ENCODE data around the gene CFLAR. TPM values are rescaled to one million over a fixed set of nuclear protein-coding genes. Genes with fewer than 3 reads are reported as not detected.

The CFLAR gene
- total RNA-seq, 1 donor from 2014 or later, result 282 TPM

- DNase-seq (ENCODE audit: low spot score), result no peak
Measured at GRCh38 chr2:201208563-201209252, 92.7 kb downstream of the CFLAR start.

- no peak for DNase-seq (ENCODE audit: low spot score)
Measured at GRCh38 chr2:201215963-201216362, 100.0 kb downstream of the CFLAR start.

DNA sequence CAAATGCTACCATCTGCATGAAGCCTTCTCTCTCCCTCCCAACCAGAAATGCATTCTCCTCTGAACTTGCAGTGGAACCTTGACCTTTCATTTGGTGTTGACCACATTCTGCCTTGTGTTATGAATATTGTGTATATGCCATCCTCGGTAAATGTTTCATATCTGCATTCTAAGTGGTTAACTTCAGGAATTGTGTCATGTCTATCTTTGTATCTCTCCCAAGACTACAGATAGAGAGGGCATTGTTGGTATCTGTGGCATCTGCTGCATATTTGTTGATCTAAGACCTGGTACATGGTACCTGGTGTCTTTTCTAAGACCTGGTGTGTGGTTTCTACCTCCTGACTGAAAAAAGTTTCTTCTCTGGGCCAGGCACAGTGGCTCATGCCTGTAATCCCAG lies 101.0 kb downstream of the CFLAR start:
- no peak for DNase-seq (ENCODE audit: low spot score)

- no peak for DNase-seq (ENCODE audit: low spot score)
Measured at GRCh38 chr2:201218780-201219179, 102.8 kb downstream of the CFLAR start.

DNA sequence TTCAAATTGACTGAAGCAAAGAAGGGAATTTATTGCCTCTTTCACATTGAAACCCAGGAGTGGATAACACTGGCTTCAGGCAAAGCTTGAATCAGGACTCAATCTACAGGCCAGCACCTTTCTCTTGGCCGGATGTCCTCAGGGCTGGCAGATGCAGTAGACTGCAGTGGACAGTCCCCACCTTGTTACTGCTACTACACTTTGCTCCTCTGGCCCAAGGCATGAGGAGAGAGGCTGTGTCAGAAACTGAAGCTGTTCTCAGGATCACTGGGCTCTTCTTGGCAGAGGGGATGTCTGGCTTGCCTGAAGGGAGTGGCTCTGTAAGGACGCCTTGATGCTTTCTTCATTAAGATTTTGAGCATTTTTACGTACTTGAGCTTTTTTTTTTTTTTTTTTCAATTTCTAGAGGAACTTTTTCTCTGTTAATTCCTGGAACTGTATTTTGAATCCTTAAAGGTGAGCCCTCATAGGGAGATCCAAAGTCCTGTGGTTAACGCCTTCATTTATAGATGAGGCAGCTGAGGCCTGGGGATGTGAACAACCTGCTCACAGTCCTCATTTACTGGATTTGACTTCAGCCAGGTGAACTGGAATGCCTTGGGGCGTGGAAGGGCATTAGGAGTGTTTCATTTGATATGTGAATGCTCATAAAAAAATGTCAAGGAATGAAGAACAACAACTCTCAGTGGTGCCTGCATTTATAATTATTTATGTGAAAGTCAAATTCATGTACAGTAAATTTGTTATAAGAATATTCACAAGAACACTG lies 103.5 kb downstream of the CFLAR start:
- DNase-seq (ENCODE audit: low spot score), result no peak

DNA sequence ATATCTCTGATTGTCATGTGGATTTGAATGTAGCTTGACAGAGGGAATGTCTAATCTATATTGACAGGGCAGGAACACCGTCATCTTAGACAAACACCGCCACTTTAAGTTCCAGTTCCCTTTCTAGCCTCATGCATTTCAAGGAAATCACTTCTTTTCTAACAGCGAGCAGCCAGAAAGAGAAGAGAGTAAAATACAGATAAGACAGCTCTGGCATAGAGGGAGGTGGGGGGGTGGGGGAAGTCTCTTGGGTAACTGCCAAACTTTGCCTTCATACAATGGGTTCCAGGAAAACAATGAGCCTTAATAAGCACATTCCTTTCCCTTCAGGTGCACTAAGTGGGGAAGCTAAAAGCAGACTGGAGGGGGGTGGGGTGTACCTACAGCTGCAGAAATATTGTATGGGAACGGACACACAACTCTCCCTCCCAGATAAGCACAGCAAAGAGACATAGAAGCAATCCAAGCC lies 104.2 kb downstream of the CFLAR start:
- DNase-seq (ENCODE audit: low spot score), result no peak

DNA sequence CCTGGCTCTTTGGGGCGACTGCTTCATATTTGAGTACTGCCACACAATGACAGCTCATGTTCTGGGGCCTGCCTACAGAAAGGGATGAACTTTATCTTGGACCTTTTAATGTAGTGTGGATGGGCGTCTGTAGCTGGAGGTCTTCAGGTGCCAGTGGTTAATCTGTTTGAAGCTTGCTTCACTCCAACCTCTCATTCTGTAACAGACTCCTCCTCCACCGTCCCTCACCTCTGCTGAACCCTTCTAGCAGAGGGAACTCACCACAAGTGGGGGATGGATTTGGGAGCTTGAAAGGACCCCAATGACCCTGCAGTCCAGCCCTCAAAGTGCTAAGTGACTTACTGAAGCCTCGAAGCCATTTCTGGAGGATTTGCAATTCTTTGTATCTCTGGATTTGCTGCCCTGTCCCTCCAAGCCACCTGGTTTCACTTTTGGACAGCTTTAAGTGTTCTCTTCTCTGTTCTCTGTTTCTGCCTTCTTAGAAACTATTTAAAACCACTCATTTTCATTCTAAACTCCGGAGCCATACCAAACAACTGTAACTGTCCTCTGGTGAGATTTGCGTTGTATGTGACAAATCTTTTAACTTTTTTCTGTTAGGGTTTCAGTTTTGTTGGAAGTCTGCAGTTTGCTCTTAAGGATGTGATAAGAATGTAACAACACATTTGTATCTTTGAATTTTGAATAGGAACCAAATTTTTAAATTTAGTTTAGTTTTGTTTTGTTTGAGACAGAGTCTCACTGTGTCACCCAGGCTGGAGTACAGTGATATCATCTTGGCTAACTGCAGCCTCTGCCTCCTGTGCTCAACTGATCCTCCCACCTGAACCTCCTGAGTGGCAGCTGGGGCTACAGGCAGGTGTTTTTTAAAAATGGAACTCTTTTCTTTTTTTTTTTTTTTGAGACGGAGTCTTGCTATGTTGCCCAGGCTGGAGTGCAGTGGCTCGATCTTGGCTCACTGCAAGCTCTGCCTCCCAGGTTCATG lies 107.4 kb downstream of the CFLAR start:
- no peak for DNase-seq (ENCODE audit: low spot score)

Other genes starting within 250 kb of the CFLAR start
- 19.8 TPM for gene PPIL3, start 227.1 kb upstream of the CFLAR start, total RNA-seq
- 13.7 TPM for gene NIF3L1, start 226.8 kb upstream of the CFLAR start, total RNA-seq
- gene ORC2, start 152.5 kb upstream of the CFLAR start, total RNA-seq, result 25.2 TPM
- gene HYCC2, start 44.5 kb upstream of the CFLAR start, total RNA-seq, result 31.5 TPM
- 83.2 TPM for gene NDUFB3, start 44.2 kb upstream of the CFLAR start, total RNA-seq
- gene CASP10, start 67.0 kb downstream of the CFLAR start, total RNA-seq, result 10.7 TPM
- 25.2 TPM for gene CASP8, start 144.4 kb downstream of the CFLAR start, total RNA-seq
- 2.8 TPM for gene FLACC1, start 241.2 kb downstream of the CFLAR start, total RNA-seq